SK-N-SH (cell line): ENCODE data around the gene YES1.

Experiments
- EP300 ChIP-seq, 2 experiments: IDR thresholded peaks; 2 replicates each; pipeline versions ENCODE4 v1.4.0 to v1.6.1; 2012; ENCODE audit warnings: borderline replicate concordance in 1 of 2, low read depth in 1 of 2, low read length in 1 of 2
- EZH2phosphoT487 ChIP-seq: fragments of 200-600 bp; sonication (generic); IDR thresholded peaks from 2 replicates; pipeline ENCODE4 v1.6.1; 2017; ENCODE audit warnings: low read depth, mixed run types, mild to moderate bottlenecking, antibody characterized with exemption, moderate library complexity, borderline replicate concordance
- MAX ChIP-seq: IDR thresholded peaks from 2 replicates; pipeline ENCODE4 v1.4.0; 2012; ENCODE audit warnings: low read depth
- POLR2AphosphoS5 ChIP-seq: IDR thresholded peaks from 2 replicates; pipeline ENCODE4 v1.6.1; 2012; ENCODE audit warnings: low read depth, low read length
- RAD21 ChIP-seq: IDR thresholded peaks from 2 replicates; pipeline ENCODE4 v1.6.1; 2012; ENCODE audit warnings: mild to moderate bottlenecking, low read length
- SMC3 ChIP-seq: IDR thresholded peaks from 2 replicates; pipeline ENCODE4 v1.6.1; 2012; ENCODE audit warnings: low read depth, low read length, improper control_type of control experiment
- TF ChIP-seq, protein P1 (sequence below): fragments of 200-600 bp; sonication (generic); IDR thresholded peaks from 2 replicates; pipeline ENCODE4 v1.6.1; 2017; ENCODE audit warnings: antibody characterized with exemption, mild to moderate bottlenecking, moderate library complexity

GRCh38 chr18:679516-679915, 132.5 kb downstream of the YES1 start:
- no peak for TF ChIP-seq SMC3
- no peak for TF ChIP-seq RAD21
- TF ChIP-seq, protein P1, sequence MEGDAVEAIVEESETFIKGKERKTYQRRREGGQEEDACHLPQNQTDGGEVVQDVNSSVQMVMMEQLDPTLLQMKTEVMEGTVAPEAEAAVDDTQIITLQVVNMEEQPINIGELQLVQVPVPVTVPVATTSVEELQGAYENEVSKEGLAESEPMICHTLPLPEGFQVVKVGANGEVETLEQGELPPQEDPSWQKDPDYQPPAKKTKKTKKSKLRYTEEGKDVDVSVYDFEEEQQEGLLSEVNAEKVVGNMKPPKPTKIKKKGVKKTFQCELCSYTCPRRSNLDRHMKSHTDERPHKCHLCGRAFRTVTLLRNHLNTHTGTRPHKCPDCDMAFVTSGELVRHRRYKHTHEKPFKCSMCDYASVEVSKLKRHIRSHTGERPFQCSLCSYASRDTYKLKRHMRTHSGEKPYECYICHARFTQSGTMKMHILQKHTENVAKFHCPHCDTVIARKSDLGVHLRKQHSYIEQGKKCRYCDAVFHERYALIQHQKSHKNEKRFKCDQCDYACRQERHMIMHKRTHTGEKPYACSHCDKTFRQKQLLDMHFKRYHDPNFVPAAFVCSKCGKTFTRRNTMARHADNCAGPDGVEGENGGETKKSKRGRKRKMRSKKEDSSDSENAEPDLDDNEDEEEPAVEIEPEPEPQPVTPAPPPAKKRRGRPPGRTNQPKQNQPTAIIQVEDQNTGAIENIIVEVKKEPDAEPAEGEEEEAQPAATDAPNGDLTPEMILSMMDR, result no peak
- TF ChIP-seq MAX, result no peak
- TF ChIP-seq POLR2AphosphoS5, result no peak
- no peak for TF ChIP-seq EP300 (IDR thresholded peaks at IDR 0.05; ENCODE audit: borderline replicate concordance in 1 of 2, low read depth in 1 of 2, low read length in 1 of 2)
- TF ChIP-seq EZH2phosphoT487, result no peak
